GM12892 (cell line): Measurements from ENCODE around the gene ZFHX3.

Experiments
- POLR2A ChIP-seq: IDR thresholded peaks from 2 replicates; pipeline ENCODE4 v1.6.1; 2011; ENCODE audit warnings: low read depth, low read length, control low read depth
- POLR2AphosphoS5 ChIP-seq: IDR thresholded peaks from 2 replicates; pipeline ENCODE4 v1.6.1; 2011; ENCODE audit warnings: low read depth, low read length, control low read depth
- TAF1 ChIP-seq: IDR thresholded peaks from 2 replicates; pipeline ENCODE4 v1.6.1; 2011; ENCODE audit warnings: low read depth, mild to moderate bottlenecking, control low read depth, low read length, borderline replicate concordance

DNA sequence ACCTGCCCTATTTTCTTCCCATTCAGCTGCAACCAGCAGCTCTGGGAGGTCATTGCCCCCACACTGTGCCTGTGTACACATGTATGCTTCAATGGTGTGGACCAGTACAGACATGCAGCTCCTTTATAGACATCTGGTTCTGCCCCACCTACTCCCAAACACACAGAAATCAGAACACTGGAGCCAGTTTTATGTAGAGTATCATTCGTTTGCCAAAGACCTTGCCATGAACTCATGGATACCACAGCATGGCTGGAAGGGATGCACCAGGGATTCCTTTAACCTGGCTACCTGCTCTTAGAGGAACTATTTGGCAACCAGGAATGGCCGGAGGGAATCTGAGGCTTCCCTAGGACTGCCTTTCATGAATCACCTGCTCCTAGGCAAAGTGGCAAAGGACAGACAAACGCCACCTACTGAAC is 60.4 kb downstream of the ZFHX3 start:
- no peak for TF ChIP-seq POLR2A
- no peak for TF ChIP-seq TAF1
- TF ChIP-seq POLR2AphosphoS5, result no peak
